ENCODE data around the gene C11orf54. TPM values are rescaled to one million over a fixed set of nuclear protein-coding genes. Genes with fewer than 3 reads are reported as not detected.
A peak's percentile ranks its signal among the peaks of the same experiment; 100 is the strongest.

C11orf54 gene
- total RNA-seq, 4 donors from 2014 or later = 33.3 to 71.0 (median 42.0) TPM

DNA sequence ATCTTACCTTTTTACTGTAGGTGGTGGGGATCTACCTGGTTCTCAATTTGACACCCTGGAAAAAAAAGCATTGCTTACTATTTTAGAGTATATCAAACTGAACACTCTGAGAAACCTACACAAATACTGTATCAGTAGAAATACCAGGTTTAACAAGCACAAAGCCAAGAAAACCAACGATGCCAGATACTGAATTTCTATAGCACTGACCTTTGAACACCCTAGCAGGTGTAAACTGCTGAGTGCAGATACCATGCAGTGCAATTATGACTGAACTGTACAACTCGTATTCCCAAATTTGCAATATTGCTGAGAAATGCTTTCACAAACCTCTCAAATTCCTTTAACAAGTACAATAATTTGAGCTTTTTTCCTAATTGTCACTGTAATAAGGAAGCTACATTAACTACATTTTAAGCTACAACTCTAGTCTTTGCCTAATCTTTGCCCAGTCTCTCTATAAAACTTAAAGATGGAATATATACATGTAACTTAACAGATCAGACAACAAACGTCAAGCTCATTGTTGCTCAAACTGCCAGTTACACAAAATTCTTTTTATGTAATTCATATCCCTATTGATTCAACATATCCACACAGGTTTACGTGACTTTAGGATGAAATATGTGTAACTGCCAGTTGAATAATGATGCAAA lies 9.1 kb upstream of the C11orf54 start:
- intact Hi-C loops (cut with DNase I; ENCODE audit: low total_unique reads) = no loop called here
- Histone ChIP-seq H3K9me3 (no peaks in the 10 kb centered on the region), H3K27me3 (no peaks in the 10 kb centered on the region), H3K4me1 (peaks cover under 1 to 6% of the 10 kb centered on the region in 2 donors), H3K36me3 (peaks cover 23 to 99% of the 10 kb centered on the region in 2 donors), H3K27ac (no peak overlapping the region), H3K4me3 (no peak overlapping the region)
- no peak for TF ChIP-seq POLR2A (IDR thresholded peaks at IDR 0.05)
- TF ChIP-seq, protein P1, sequence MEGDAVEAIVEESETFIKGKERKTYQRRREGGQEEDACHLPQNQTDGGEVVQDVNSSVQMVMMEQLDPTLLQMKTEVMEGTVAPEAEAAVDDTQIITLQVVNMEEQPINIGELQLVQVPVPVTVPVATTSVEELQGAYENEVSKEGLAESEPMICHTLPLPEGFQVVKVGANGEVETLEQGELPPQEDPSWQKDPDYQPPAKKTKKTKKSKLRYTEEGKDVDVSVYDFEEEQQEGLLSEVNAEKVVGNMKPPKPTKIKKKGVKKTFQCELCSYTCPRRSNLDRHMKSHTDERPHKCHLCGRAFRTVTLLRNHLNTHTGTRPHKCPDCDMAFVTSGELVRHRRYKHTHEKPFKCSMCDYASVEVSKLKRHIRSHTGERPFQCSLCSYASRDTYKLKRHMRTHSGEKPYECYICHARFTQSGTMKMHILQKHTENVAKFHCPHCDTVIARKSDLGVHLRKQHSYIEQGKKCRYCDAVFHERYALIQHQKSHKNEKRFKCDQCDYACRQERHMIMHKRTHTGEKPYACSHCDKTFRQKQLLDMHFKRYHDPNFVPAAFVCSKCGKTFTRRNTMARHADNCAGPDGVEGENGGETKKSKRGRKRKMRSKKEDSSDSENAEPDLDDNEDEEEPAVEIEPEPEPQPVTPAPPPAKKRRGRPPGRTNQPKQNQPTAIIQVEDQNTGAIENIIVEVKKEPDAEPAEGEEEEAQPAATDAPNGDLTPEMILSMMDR (IDR thresholded peaks at IDR 0.05 in 4 of 5, conservative IDR thresholded peaks at IDR 0.05 in 1 of 5) = no peak
- ATAC-seq = no peak
- no peak for DNase-seq
- in situ Hi-C loops (cut with MboI; ENCODE audit: low sequenced_read_pairs in 4 of 4) = loop anchor here in 2 of 4 donors (10.0 to 25.0 kb wide), 2 partner anchors 48 to 755 kb away; partner anchors contain the start of genes ANKRD49 (in 1 of the 2) and MRE11 (in 1 of the 2)

DNA sequence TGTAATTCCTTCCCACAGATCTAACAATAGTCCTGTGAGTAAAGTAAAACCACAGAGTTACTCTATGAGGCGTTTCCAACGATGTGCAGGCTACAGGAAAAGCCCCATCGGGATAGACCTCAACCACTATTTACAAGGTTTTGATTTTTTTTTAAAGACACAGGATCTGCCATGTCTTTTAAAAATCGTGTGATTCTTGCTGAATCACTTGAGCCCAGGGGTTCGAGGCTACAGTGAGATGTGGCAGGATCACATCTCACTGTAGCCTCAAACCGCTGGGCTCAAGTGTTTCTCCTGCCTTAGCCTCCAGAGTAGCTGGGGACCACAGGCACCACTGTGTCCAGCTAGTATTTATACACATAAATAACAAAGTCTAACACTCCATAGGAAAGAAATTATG lies 8.0 kb upstream of the C11orf54 start:
- DNase-seq = no peak
- TF ChIP-seq, protein P1 (IDR thresholded peaks at IDR 0.05 in 4 of 5, conservative IDR thresholded peaks at IDR 0.05 in 1 of 5) = no peak
- no peak for TF ChIP-seq POLR2A (IDR thresholded peaks at IDR 0.05)
- H3K9me3 ChIP-seq = no peaks in the 10 kb centered on the region
- peaks cover 27 to 100% of the 10 kb centered on the region in 2 donors for H3K36me3 ChIP-seq
- ATAC-seq = no peak
- H3K27ac ChIP-seq = peak overlapping the region in 1 of 4 donors; percentile 28
- no peaks in the 10 kb centered on the region for H3K27me3 ChIP-seq
- in situ Hi-C loops (cut with MboI; ENCODE audit: low sequenced_read_pairs in 4 of 4) (loop anchor here in 2 of 4 donors (10.0 to 25.0 kb wide), 2 partner anchors 49 to 754 kb away; partner anchors contain the start of genes ANKRD49 (in 1 of the 2) and MRE11 (in 1 of the 2)), intact Hi-C loops (cut with DNase I; ENCODE audit: low total_unique reads) (no loop called here)
- H3K4me3 ChIP-seq = no peak overlapping the region
- H3K4me1 ChIP-seq = peaks cover 10 to 16% of the 10 kb centered on the region in 2 donors

DNA sequence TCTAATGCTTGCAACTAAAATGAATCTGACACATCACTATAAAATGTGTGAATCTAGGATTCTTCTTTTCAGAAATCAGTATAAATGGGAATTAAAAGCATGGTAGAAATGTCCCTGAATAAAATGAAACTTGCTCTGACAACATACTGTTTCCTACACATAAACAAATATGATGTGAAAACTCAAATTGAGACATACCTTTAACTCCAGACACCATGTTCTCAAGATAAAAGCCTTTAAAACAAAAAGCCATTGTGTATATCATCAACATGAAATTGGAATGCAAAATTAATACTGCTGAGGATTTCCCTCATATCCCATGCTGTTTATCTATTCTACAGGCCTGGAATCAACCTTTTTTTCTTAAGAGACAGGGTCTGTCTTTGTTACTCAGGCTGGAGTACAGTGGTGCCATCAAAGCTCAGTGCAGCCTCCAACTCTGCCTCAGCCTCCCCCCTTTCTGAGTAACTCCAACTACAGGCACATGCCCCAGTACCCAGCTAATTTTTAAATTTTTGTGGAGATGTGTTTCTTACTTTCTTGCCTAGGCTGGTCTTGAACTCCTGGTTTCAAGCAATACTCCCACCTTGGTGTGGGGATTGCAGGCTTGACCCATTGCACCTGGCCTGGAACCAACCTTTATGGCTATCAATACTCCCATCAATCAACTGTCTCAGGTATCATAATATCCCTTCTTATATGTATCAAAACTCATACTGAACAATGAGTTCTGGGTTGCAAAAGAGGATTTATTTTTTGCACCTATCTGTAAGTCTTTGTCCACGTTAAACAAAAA lies 6.8 kb upstream of the C11orf54 start:
- no peaks in the 10 kb centered on the region for H3K9me3 ChIP-seq
- H3K27me3 ChIP-seq = no peaks in the 10 kb centered on the region
- H3K4me1 ChIP-seq = peaks cover 22 to 28% of the 10 kb centered on the region in 2 donors
- peaks cover 27 to 94% of the 10 kb centered on the region in 2 donors for H3K36me3 ChIP-seq
- no peak for ATAC-seq
- DNase-seq = no peak
- intact Hi-C loops (cut with DNase I; ENCODE audit: low total_unique reads) = no loop called here
- no peak overlapping the region for H3K27ac ChIP-seq
- no peak overlapping the region for H3K4me3 ChIP-seq
- in situ Hi-C loops (cut with MboI; ENCODE audit: low sequenced_read_pairs in 4 of 4) = loop anchor here in 2 of 4 donors (10.0 to 25.0 kb wide), 2 partner anchors 50 to 753 kb away; partner anchors contain the start of genes ANKRD49 (in 1 of the 2) and MRE11 (in 1 of the 2)
- TF ChIP-seq POLR2A (IDR thresholded peaks at IDR 0.05) = no peak
- TF ChIP-seq, protein P1 (IDR thresholded peaks at IDR 0.05 in 4 of 5, conservative IDR thresholded peaks at IDR 0.05 in 1 of 5) = no peak

DNA sequence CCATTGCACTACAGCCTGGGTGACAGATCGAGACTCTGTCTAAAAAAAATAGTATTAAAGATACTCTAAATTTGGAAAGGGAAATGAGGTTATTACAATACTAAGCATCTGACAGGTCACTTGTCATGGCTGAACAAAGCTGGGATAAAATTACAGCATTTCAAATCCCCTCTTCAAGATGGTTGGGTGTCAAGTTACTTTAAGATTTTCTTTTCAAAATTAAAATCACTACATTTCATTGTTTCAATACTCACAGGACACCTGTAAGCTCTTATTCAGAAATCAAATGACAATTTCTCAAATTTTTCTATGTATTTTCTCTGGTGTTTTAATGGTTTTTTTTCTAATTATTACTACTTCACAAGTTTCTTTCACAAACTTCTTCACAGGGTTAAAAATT lies 5.8 kb upstream of the C11orf54 start:
- peaks cover 27 to 84% of the 10 kb centered on the region in 2 donors for H3K36me3 ChIP-seq
- H3K27ac ChIP-seq = peak overlapping the region in 1 of 4 donors; percentile 36
- in situ Hi-C loops (cut with MboI; ENCODE audit: low sequenced_read_pairs in 4 of 4) = loop anchor here in 2 of 4 donors (10.0 to 25.0 kb wide), 2 partner anchors 51 to 752 kb away; partner anchors contain the start of genes ANKRD49 (in 1 of the 2) and MRE11 (in 1 of the 2)
- H3K4me1 ChIP-seq = peaks cover 31 to 34% of the 10 kb centered on the region in 2 donors
- H3K4me3 ChIP-seq = no peak overlapping the region
- no peak for TF ChIP-seq POLR2A (IDR thresholded peaks at IDR 0.05)
- H3K9me3 ChIP-seq = no peaks in the 10 kb centered on the region
- DNase-seq (no peak), ATAC-seq (no peak)
- no peaks in the 10 kb centered on the region for H3K27me3 ChIP-seq
- intact Hi-C loops (cut with DNase I; ENCODE audit: low total_unique reads) = no loop called here

All from gastrocnemius medialis (tissue), 4 donors.